CD14-positive monocyte (primary cell): Measurements from ENCODE around the gene DNAJC16. TPM values are rescaled to one million over a fixed set of nuclear protein-coding genes. Genes with fewer than 3 reads are reported as not detected.

Source experiments
- DNase-seq, 3 donors: peaks; one replicate each; pipeline ENCODE4 v3.0.0-alpha.2; 2011 to 2022
- H2AFZ ChIP-seq: 2 replicates; pipeline ENCODE4 v1.6.0; 2012; ENCODE audit warnings: mild to moderate bottlenecking, low read depth, low read length, inconsistent platforms; ENCODE audit not compliant: insufficient read depth, poor library complexity, severe bottlenecking
- H3K27ac ChIP-seq, 2 donors: 1 replicate in 1 of 2; 2 replicates in 1 of 2; pipeline ENCODE4 v1.5.1; 2012 to 2013; ENCODE audit warnings: low read length in 2 of 2, control low read depth in 1 of 2, inconsistent platforms in 1 of 2, low read depth in 1 of 2, mild to moderate bottlenecking in 1 of 2
- H3K27me3 ChIP-seq, 2 donors: one replicate each; pipeline versions ENCODE4 v1.6.0 to v1.6.1; 2011 to 2013; ENCODE audit warnings: low read length in 2 of 2; ENCODE audit not compliant: control insufficient read depth in 2 of 2, insufficient read depth in 2 of 2
- H3K36me3 ChIP-seq, 2 donors: replicated peaks in 1 of 2; 1 replicate in 1 of 2; 2 replicates in 1 of 2; pipeline versions ENCODE4 v1.5.1 to v1.6.1; 2012 to 2013; ENCODE audit warnings: low read length in 2 of 2, control low read depth in 1 of 2, inconsistent platforms in 1 of 2, mild to moderate bottlenecking in 1 of 2; ENCODE audit not compliant: insufficient read depth in 2 of 2, control insufficient read depth in 1 of 2
- H3K4me1 ChIP-seq, 2 donors: 1 replicate in 1 of 2; 2 replicates in 1 of 2; pipeline versions ENCODE4 v1.5.1 to v1.6.1; 2012 to 2013; ENCODE audit warnings: low read length in 2 of 2, control low read depth in 1 of 2, inconsistent platforms in 1 of 2, mild to moderate bottlenecking in 1 of 2, moderate library complexity in 1 of 2; ENCODE audit not compliant: insufficient read depth in 2 of 2, control insufficient read depth in 1 of 2
- H3K4me2 ChIP-seq: replicated peaks from 2 replicates; pipeline ENCODE3; 2012; ENCODE audit warnings: low read length, moderate library complexity, mild to moderate bottlenecking; ENCODE audit not compliant: poor library complexity, severe bottlenecking; ENCODE audit errors: extremely low read depth
- H3K4me3 ChIP-seq, 3 experiments: fragments of 200-600 bp in 1 of 3; sonication (generic) in 1 of 3; replicated peaks in 1 of 3; 1 replicate in 2 of 3; 2 replicates in 1 of 3; pipeline ENCODE4 v1.5.1; 2011 to 2013; ENCODE audit warnings: low read length in 3 of 3, mild to moderate bottlenecking in 3 of 3, control low read depth in 2 of 3, low read depth in 2 of 3, inconsistent platforms in 1 of 3, moderate library complexity in 1 of 3
- H3K79me2 ChIP-seq: 2 replicates; pipeline ENCODE4 v1.6.0; 2012; ENCODE audit warnings: mild to moderate bottlenecking, control low read depth, inconsistent platforms, low read length, moderate library complexity; ENCODE audit not compliant: insufficient read depth
- H3K9ac ChIP-seq: 2 replicates; pipeline ENCODE4 v1.6.0; 2017; ENCODE audit warnings: low read length, mild to moderate bottlenecking; ENCODE audit not compliant: insufficient read depth, poor library complexity, severe bottlenecking
- H3K9me3 ChIP-seq, 2 donors: replicated peaks in 1 of 2; 1 replicate in 1 of 2; 2 replicates in 1 of 2; pipeline versions ENCODE4 v1.5.1 to v1.6.1; 2012 to 2013; ENCODE audit warnings: low read length in 2 of 2, control low read depth in 1 of 2; ENCODE audit not compliant: control insufficient read depth in 1 of 2, insufficient read depth in 1 of 2
- H4K20me1 ChIP-seq: 2 replicates; pipeline ENCODE4 v1.6.0; 2012; ENCODE audit warnings: mild to moderate bottlenecking, low read length, control low read depth, moderate library complexity; ENCODE audit not compliant: insufficient read depth
- H3K27ac Mint-ChIP-seq, 7 donors: one replicate each; pipeline ENCODE4 v1.8.0; 2020; ENCODE audit warnings: mild to moderate bottlenecking in 7 of 7, mixed read lengths in 7 of 7, moderate library complexity in 6 of 7, inconsistent platforms in 2 of 7
- H3K27me3 Mint-ChIP-seq, 3 donors: one replicate each; pipeline ENCODE4 v1.8.0; 2021 to 2022; ENCODE audit warnings: low read depth in 3 of 3, mild to moderate bottlenecking in 3 of 3, mixed read lengths in 3 of 3, moderate library complexity in 3 of 3, inconsistent platforms in 1 of 3
- H3K36me3 Mint-ChIP-seq, 2 donors: one replicate each; pipeline ENCODE4 v1.8.0; 2020; ENCODE audit warnings: mixed read lengths in 2 of 2, inconsistent platforms in 1 of 2, mild to moderate bottlenecking in 1 of 2
- H3K4me1 Mint-ChIP-seq: one replicate; pipeline ENCODE4 v1.8.0; 2020; ENCODE audit warnings: mild to moderate bottlenecking, mixed read lengths
- H3K4me3 Mint-ChIP-seq, 2 donors: one replicate each; pipeline ENCODE4 v1.8.0; 2020; ENCODE audit warnings: mild to moderate bottlenecking in 2 of 2, mixed read lengths in 2 of 2, moderate library complexity in 1 of 2
- H3K9me3 Mint-ChIP-seq, 7 donors: one replicate each; pipeline ENCODE4 v1.8.0; 2020 to 2022; ENCODE audit warnings: mixed read lengths in 7 of 7, mild to moderate bottlenecking in 6 of 7, moderate library complexity in 6 of 7, inconsistent platforms in 2 of 7
- WGBS: methylation state at CpG from one replicate; pipeline ENCODE4 v1.1.5; 2013; ENCODE audit warnings: missing lambda C conversion rate; ENCODE audit not compliant: insufficient coverage; 5-methylcytosine and 5-hydroxymethylcytosine counted together
- intact Hi-C, 2 donors: fragments of 100-400 bp; cut with micrococcal nuclease; formaldehyde crosslinking; loops; one replicate each; pipeline versions ENCODE4 v1.15.0 to v1.15.1; 2023
- polyA plus RNA-seq, 3 donors: library from polyadenylated mRNA; depleted of rRNA in 1 of 3; unstranded in 2 of 3; stranded (reverse) in 1 of 3; fragments of 300-500 nt in 2 of 3; fragments of >200 nt in 1 of 3; fragmentation: Illumina TruSeq in 2 of 3; gene quantifications; 1 replicate in 2 of 3; 2 replicates in 1 of 3; pipeline ENCODE4 v1.2.3, GENCODE V29; 2012 to 2021
- TF ChIP-seq, protein P1 (sequence below): fragments of 200-600 bp; IDR thresholded peaks from one replicate; pipeline ENCODE4 v1.8.0; 2022; ENCODE audit warnings: antibody characterized with exemption, mild to moderate bottlenecking

Gene DNAJC16
- polyA plus RNA-seq, 3 donors, result 5.4 to 7.8 (median 6.3) TPM

DNA sequence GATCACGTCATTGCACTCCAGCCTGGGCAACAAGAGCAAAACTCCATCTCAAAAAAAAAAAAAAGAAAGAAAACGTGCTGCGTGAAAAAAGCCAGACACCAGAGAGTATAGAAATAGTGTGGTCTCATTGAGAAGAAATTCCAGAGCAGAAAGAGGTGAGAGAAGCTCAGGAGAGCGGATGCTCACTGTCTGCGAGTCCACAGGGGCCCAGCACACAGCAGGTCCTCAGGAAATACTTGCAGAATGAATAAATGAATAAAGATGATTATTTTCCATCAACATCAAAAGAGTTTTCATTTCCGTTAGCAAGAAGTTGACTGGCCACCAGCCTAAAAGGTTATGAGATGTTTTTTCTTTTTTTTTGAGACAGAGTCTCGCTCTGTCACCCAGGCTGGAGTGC, 17.1 kb upstream of the DNAJC16 start:
- Histone ChIP-seq H3K79me2 (no peaks in the 10 kb centered on the region), H3K9ac (no peak overlapping the region), H3K27me3 (no peaks in the 10 kb centered on the region), H4K20me1 (peaks cover 9% of the 10 kb centered on the region), H2AFZ (no peak overlapping the region), H3K27ac (no peak overlapping the region), H3K4me2 (no peak overlapping the region), H3K4me3 (no peak overlapping the region), H3K36me3 (peaks cover 35 to 61% of the 10 kb centered on the region in 2 donors), H3K9me3 (no peaks in the 10 kb centered on the region), H3K4me1 (no peaks in the 10 kb centered on the region)
- TF ChIP-seq, protein P1, sequence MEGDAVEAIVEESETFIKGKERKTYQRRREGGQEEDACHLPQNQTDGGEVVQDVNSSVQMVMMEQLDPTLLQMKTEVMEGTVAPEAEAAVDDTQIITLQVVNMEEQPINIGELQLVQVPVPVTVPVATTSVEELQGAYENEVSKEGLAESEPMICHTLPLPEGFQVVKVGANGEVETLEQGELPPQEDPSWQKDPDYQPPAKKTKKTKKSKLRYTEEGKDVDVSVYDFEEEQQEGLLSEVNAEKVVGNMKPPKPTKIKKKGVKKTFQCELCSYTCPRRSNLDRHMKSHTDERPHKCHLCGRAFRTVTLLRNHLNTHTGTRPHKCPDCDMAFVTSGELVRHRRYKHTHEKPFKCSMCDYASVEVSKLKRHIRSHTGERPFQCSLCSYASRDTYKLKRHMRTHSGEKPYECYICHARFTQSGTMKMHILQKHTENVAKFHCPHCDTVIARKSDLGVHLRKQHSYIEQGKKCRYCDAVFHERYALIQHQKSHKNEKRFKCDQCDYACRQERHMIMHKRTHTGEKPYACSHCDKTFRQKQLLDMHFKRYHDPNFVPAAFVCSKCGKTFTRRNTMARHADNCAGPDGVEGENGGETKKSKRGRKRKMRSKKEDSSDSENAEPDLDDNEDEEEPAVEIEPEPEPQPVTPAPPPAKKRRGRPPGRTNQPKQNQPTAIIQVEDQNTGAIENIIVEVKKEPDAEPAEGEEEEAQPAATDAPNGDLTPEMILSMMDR, result no peak
- intact Hi-C loops, result loop anchor here in 1 of 2 donors (10.0 kb wide), 1 partner anchor 185 kb away; no protein-coding TSS in a partner anchor
- H3K4me3 Mint-ChIP-seq, result no peak overlapping the region
- H3K27ac Mint-ChIP-seq, result no peak overlapping the region
- no peaks in the 10 kb centered on the region for H3K9me3 Mint-ChIP-seq
- DNase-seq, result no peak
- H3K27me3 Mint-ChIP-seq, result peaks cover 0 to 4% (median 0%) of the 10 kb centered on the region in 3 donors
- H3K36me3 Mint-ChIP-seq, result peaks cover 51 to 70% of the 10 kb centered on the region in 2 donors
- no CpG with 5 or more reads among the region's 7 CpGs for WGBS
- H3K4me1 Mint-ChIP-seq, result no peaks in the 10 kb centered on the region

DNA sequence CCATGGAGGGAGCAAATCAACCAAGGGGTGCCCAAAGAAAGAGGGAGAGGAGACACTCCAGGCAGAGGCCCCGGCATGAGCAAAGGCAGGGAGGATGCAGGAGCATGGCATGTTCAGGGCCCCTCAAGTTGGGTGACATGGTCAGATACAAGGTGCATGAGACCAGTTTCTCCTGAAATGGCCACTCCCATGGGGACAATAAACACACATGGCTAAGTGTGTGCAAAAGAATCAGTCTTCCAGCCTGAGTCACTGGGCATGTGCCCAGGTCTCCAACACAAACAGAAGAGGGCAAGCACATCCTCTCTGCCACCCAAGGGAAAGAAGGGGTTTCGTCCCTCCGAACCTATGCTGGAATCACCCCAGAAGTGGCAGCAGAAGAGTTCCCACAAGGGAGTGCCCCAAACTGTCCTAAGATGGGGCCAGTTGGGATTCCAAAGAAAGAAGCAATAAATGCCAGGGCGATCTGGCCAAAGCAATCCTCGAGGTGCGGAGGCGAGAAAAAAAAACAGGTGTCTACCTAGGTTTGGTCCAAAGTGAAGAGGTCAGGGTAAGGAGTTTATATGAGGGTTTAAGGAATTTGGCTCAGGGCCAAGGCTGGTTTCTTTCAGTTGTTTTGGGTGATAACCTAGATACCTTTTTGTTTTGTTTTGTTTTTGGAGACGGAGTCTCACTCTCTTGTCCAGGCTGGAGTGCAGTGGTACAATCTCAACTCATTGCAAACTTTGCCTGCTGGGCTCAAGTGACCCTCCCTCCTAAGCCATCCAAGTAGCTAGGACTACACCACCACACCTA, 15.8 kb upstream of the DNAJC16 start:
- Mint-ChIP-seq H3K27ac (peak overlapping the region in 1 of 7 donors; percentile 60), H3K4me3 (no peak overlapping the region), H3K9me3 (no peaks in the 10 kb centered on the region), H3K27me3 (peaks cover 0 to 4% (median 0%) of the 10 kb centered on the region in 3 donors), H3K36me3 (peaks cover 47 to 65% of the 10 kb centered on the region in 2 donors), H3K4me1 (peaks cover 9% of the 10 kb centered on the region)
- no peak for DNase-seq
- no peaks in the 10 kb centered on the region for H3K79me2 ChIP-seq
- H3K36me3 ChIP-seq, result peaks cover 24 to 48% of the 10 kb centered on the region in 2 donors
- H3K27ac ChIP-seq, result no peak overlapping the region
- no peak overlapping the region for H3K4me3 ChIP-seq
- 92% methylated on average over 5 of the region's 8 CpGs for WGBS
- peaks cover 16% of the 10 kb centered on the region for H4K20me1 ChIP-seq
- H3K27me3 ChIP-seq, result no peaks in the 10 kb centered on the region
- no peak overlapping the region for H3K4me2 ChIP-seq
- H3K4me1 ChIP-seq, result peaks cover 8 to 10% of the 10 kb centered on the region in 2 donors
- H3K9ac ChIP-seq, result no peak overlapping the region
- no peaks in the 10 kb centered on the region for H3K9me3 ChIP-seq
- TF ChIP-seq, protein P1, result no peak
- intact Hi-C loops, result no loop called here
- H2AFZ ChIP-seq, result no peak overlapping the region
